HepG2 (cell line): ENCODE results near the gene GDAP1L1. TPM values are rescaled to one million over a fixed set of nuclear protein-coding genes. Genes with fewer than 3 reads are reported as not detected.

ENCODE experiments used
- ATF7-NPFF ChIP-seq: sonication (generic); formaldehyde crosslinking; IDR thresholded peaks from 2 replicates; pipeline ENCODE4 v1.8.1; 2023; ENCODE audit warnings: mild to moderate bottlenecking, low read depth, missing genetic modification reagents, moderate library complexity
- ELF3 ChIP-seq: IDR thresholded peaks from 2 replicates; pipeline ENCODE4 v1.6.1; 2016; ENCODE audit warnings: missing genetic modification reagents, missing compliant biosample characterization
- FOXJ3 ChIP-seq: sonication (generic); formaldehyde crosslinking; IDR thresholded peaks from 2 replicates; pipeline ENCODE4 v1.4.0; 2020; ENCODE audit warnings: missing genetic modification reagents, mild to moderate bottlenecking, borderline replicate concordance
- MIER3 ChIP-seq: IDR thresholded peaks from 2 replicates; pipeline ENCODE4 v1.6.1; 2016; ENCODE audit warnings: missing compliant biosample characterization, borderline replicate concordance
- MTF1 ChIP-seq: sonication (generic); formaldehyde crosslinking; IDR thresholded peaks from 2 replicates; pipeline ENCODE4 v1.5.0; 2020; ENCODE audit warnings: missing genetic modification reagents
- MTF2 ChIP-seq: sonication (generic); formaldehyde crosslinking; IDR thresholded peaks from 2 replicates; pipeline ENCODE4 v1.5.0; 2020; ENCODE audit warnings: missing genetic modification reagents, borderline replicate concordance
- SAP130 ChIP-seq: IDR thresholded peaks from 2 replicates; pipeline ENCODE4 v1.6.1; 2016; ENCODE audit warnings: low read depth
- ZNF432 ChIP-seq: sonication (generic); formaldehyde crosslinking; IDR thresholded peaks from 2 replicates; pipeline ENCODE4 v1.5.0; 2020; ENCODE audit warnings: missing genetic modification reagents, mild to moderate bottlenecking, borderline replicate concordance
- polyA plus RNA-seq, 8 experiments: library from polyadenylated mRNA; depleted of rRNA in 3 of 8; stranded (reverse) in 7 of 8; unstranded in 1 of 8; fragments of >200 nt; fragmentation: Illumina TruSeq in 4 of 8; extraction: Trizol in 4 of 8; gene quantifications; 2 replicates each; pipeline versions ENCODE4 v1.2.1 to v1.2.3, GENCODE V29; 2011 to 2016; ENCODE audit warnings: low read depth in 4 of 8, missing spikeins in 1 of 8, mixed read lengths in 1 of 8; ENCODE audit not compliant: insufficient read depth in 1 of 8
- total RNA-seq, 5 experiments: library from RNA; depleted of rRNA; stranded (reverse); fragments of >200 nt; fragmentation: Illumina TruSeq; extraction: Trizol; gene quantifications; 2 replicates each; pipeline ENCODE4 v1.2.3, GENCODE V29; 2016; ENCODE audit warnings: low read depth in 1 of 5
- TF ChIP-seq, protein P1 (sequence below): sonication (generic); formaldehyde crosslinking; IDR thresholded peaks from 2 replicates; pipeline ENCODE4 v1.4.0; 2020; ENCODE audit warnings: missing genetic modification reagents
- TF ChIP-seq, protein P2 (sequence below): sonication (generic); formaldehyde crosslinking; IDR thresholded peaks from 2 replicates; pipeline ENCODE4 v1.5.0; 2020; ENCODE audit warnings: mild to moderate bottlenecking, missing genetic modification reagents
- TF ChIP-seq, protein P3 (sequence below): sonication (generic); formaldehyde crosslinking; IDR thresholded peaks from 2 replicates; pipeline ENCODE4 v1.5.0; 2020; ENCODE audit warnings: missing genetic modification reagents
- TF ChIP-seq, protein P4 (sequence below): IDR thresholded peaks from 2 replicates; pipeline ENCODE4 v1.6.1; 2018; ENCODE audit warnings: missing genetic modification reagents, mild to moderate bottlenecking, missing compliant biosample characterization
- TF ChIP-seq, protein P5 (sequence below): sonication (generic); formaldehyde crosslinking; IDR thresholded peaks from 2 replicates; pipeline ENCODE4 v1.4.0; 2020; ENCODE audit warnings: missing genetic modification reagents, borderline replicate concordance
- TF ChIP-seq, protein P6 (sequence below): sonication (generic); formaldehyde crosslinking; IDR thresholded peaks from 2 replicates; pipeline ENCODE4 v1.5.1; 2020; ENCODE audit warnings: mild to moderate bottlenecking, moderate library complexity, missing genetic modification reagents

The GDAP1L1 gene
- total and polyA plus RNA-seq, 2 of the 13 experiments (the other 11 are each of a cell fraction or from before 2014, with no cell fraction given), result 0.04 TPM; not detected in 1

DNA sequence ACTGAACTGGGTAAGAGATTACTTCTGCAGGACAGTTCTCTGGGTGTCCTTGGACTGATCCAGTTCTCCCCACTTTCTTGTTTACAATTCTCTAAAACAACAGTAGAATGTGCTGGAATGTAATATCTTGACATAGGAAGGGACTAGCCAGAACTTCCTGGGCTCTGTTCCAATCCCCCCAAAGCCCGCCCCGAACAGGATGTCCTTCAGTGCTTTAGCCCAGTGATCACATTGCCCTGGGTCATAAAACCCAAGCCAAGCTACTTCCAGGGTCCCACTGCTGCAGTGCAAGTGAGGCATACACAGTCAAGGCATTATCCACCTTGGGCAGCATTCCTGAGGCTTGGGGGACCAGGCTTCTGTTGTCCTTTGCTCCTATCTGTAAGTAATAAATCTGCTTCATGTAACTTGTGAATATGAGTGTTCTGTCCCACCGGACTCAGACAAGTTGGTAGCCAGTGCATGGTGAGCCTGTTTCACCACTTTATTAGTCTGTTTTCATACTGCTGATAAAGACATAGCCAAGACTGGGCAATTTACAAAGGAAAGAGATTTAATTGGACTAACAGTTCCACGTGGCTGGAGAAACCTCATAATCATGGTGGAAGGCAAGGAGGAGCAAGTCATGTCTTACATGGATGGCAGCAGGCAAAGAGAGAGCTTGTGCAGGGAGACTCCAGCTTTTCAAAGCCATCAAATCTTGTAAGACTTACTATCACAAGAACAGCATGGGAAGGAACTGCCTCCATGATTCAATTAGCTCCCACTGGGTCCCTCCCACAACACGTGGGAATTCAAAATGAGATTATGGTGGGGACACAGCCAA is 40.4 kb downstream of the GDAP1L1 start (continued):
- no peak for TF ChIP-seq ATF7-NPFF (CRISPR knock-in tag)
- TF ChIP-seq, protein P1, sequence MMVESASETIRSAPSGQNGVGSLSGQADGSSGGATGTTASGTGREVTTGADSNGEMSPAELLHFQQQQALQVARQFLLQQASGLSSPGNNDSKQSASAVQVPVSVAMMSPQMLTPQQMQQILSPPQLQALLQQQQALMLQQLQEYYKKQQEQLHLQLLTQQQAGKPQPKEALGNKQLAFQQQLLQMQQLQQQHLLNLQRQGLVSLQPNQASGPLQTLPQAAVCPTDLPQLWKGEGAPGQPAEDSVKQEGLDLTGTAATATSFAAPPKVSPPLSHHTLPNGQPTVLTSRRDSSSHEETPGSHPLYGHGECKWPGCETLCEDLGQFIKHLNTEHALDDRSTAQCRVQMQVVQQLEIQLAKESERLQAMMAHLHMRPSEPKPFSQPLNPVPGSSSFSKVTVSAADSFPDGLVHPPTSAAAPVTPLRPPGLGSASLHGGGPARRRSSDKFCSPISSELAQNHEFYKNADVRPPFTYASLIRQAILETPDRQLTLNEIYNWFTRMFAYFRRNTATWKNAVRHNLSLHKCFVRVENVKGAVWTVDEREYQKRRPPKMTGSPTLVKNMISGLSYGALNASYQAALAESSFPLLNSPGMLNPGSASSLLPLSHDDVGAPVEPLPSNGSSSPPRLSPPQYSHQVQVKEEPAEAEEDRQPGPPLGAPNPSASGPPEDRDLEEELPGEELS, result no peak
- no peak for TF ChIP-seq MIER3 (CRISPR knock-in tag)
- no peak for TF ChIP-seq FOXJ3 (CRISPR knock-in tag)
- TF ChIP-seq, protein P2, sequence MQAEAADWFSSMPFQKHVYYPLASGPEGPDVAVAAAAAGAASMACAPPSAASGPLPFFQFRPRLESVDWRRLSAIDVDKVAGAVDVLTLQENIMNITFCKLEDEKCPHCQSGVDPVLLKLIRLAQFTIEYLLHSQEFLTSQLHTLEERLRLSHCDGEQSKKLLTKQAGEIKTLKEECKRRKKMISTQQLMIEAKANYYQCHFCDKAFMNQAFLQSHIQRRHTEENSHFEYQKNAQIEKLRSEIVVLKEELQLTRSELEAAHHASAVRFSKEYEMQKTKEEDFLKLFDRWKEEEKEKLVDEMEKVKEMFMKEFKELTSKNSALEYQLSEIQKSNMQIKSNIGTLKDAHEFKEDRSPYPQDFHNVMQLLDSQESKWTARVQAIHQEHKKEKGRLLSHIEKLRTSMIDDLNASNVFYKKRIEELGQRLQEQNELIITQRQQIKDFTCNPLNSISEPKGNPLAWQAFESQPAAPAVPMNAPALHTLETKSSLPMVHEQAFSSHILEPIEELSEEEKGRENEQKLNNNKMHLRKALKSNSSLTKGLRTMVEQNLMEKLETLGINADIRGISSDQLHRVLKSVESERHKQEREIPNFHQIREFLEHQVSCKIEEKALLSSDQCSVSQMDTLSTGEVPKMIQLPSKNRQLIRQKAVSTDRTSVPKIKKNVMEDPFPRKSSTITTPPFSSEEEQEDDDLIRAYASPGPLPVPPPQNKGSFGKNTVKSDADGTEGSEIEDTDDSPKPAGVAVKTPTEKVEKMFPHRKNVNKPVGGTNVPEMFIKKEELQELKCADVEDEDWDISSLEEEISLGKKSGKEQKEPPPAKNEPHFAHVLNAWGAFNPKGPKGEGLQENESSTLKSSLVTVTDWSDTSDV, result no peak
- TF ChIP-seq ELF3, result peak; percentile 98
- no peak for TF ChIP-seq MTF2 (CRISPR knock-in tag)
- TF ChIP-seq SAP130 (CRISPR knock-in tag), result peak; percentile 35
- TF ChIP-seq ZNF432, result no peak
- TF ChIP-seq, protein P3, sequence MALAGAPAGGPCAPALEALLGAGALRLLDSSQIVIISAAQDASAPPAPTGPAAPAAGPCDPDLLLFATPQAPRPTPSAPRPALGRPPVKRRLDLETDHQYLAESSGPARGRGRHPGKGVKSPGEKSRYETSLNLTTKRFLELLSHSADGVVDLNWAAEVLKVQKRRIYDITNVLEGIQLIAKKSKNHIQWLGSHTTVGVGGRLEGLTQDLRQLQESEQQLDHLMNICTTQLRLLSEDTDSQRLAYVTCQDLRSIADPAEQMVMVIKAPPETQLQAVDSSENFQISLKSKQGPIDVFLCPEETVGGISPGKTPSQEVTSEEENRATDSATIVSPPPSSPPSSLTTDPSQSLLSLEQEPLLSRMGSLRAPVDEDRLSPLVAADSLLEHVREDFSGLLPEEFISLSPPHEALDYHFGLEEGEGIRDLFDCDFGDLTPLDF (CRISPR knock-in tag), result no peak
- TF ChIP-seq, protein P4, sequence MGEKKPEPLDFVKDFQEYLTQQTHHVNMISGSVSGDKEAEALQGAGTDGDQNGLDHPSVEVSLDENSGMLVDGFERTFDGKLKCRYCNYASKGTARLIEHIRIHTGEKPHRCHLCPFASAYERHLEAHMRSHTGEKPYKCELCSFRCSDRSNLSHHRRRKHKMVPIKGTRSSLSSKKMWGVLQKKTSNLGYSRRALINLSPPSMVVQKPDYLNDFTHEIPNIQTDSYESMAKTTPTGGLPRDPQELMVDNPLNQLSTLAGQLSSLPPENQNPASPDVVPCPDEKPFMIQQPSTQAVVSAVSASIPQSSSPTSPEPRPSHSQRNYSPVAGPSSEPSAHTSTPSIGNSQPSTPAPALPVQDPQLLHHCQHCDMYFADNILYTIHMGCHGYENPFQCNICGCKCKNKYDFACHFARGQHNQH (CRISPR knock-in tag), result no peak
- TF ChIP-seq, protein P5, sequence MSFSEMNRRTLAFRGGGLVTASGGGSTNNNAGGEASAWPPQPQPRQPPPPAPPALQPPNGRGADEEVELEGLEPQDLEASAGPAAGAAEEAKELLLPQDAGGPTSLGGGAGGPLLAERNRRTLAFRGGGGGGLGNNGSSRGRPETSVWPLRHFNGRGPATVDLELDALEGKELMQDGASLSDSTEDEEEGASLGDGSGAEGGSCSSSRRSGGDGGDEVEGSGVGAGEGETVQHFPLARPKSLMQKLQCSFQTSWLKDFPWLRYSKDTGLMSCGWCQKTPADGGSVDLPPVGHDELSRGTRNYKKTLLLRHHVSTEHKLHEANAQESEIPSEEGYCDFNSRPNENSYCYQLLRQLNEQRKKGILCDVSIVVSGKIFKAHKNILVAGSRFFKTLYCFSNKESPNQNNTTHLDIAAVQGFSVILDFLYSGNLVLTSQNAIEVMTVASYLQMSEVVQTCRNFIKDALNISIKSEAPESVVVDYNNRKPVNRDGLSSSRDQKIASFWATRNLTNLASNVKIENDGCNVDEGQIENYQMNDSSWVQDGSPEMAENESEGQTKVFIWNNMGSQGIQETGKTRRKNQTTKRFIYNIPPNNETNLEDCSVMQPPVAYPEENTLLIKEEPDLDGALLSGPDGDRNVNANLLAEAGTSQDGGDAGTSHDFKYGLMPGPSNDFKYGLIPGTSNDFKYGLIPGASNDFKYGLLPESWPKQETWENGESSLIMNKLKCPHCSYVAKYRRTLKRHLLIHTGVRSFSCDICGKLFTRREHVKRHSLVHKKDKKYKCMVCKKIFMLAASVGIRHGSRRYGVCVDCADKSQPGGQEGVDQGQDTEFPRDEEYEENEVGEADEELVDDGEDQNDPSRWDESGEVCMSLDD, result no peak
- no peak for TF ChIP-seq MTF1 (CRISPR knock-in tag)
- TF ChIP-seq, protein P6, sequence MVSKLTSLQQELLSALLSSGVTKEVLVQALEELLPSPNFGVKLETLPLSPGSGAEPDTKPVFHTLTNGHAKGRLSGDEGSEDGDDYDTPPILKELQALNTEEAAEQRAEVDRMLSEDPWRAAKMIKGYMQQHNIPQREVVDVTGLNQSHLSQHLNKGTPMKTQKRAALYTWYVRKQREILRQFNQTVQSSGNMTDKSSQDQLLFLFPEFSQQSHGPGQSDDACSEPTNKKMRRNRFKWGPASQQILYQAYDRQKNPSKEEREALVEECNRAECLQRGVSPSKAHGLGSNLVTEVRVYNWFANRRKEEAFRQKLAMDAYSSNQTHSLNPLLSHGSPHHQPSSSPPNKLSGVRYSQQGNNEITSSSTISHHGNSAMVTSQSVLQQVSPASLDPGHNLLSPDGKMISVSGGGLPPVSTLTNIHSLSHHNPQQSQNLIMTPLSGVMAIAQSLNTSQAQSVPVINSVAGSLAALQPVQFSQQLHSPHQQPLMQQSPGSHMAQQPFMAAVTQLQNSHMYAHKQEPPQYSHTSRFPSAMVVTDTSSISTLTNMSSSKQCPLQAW (CRISPR knock-in tag), result no peak
